DND-41 (cell line): ENCODE measurements around the gene TPCN1.

Source experiments
- EZH2 ChIP-seq: IDR thresholded peaks from 3 replicates; pipeline ENCODE4 v1.6.1; 2012; ENCODE audit warnings: borderline replicate concordance, low read depth, mild to moderate bottlenecking, moderate library complexity, low read length, inconsistent platforms; ENCODE audit not compliant: severe bottlenecking
- TF ChIP-seq, protein P1 (sequence below): IDR thresholded peaks from 2 replicates; pipeline ENCODE4 v1.5.1; 2012; ENCODE audit warnings: borderline replicate concordance, low read length, moderate library complexity, mild to moderate bottlenecking; ENCODE audit not compliant: poor library complexity, severe bottlenecking; ENCODE audit errors: extremely low read depth

DNA sequence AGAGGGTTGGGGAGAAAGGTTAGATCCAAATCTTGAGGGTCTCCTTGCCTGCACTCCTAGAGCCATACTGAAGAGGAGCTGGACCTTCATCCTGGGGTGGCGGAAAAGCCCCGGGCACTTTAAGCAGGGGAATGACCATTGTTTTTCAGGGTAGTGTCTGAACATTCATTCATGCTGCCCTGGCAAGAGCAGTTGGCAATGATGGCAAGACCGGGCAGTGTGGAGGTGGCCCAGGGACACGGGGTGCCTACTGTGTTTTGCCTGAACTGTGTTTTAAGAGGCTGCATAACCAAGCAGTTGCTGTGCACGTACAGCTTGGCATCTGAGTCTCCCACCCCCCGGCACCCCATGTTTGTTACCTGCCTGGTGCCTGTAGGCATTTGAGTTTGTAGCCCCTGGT, 14.7 kb downstream of the TPCN1 start:
- TF ChIP-seq, protein P1, sequence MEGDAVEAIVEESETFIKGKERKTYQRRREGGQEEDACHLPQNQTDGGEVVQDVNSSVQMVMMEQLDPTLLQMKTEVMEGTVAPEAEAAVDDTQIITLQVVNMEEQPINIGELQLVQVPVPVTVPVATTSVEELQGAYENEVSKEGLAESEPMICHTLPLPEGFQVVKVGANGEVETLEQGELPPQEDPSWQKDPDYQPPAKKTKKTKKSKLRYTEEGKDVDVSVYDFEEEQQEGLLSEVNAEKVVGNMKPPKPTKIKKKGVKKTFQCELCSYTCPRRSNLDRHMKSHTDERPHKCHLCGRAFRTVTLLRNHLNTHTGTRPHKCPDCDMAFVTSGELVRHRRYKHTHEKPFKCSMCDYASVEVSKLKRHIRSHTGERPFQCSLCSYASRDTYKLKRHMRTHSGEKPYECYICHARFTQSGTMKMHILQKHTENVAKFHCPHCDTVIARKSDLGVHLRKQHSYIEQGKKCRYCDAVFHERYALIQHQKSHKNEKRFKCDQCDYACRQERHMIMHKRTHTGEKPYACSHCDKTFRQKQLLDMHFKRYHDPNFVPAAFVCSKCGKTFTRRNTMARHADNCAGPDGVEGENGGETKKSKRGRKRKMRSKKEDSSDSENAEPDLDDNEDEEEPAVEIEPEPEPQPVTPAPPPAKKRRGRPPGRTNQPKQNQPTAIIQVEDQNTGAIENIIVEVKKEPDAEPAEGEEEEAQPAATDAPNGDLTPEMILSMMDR = no peak
- no peak for TF ChIP-seq EZH2
